HepG2 (cell line): ENCODE data around the gene STYXL2. TPM values are rescaled to one million over a fixed set of nuclear protein-coding genes. Genes with fewer than 3 reads are reported as not detected.

Source experiments
- BHLHE40 ChIP-seq: IDR thresholded peaks from 2 replicates; pipeline ENCODE4 v1.6.1; 2011; ENCODE audit warnings: low read length, improper control_type of control experiment
- CENPT ChIP-seq: sonication (generic); formaldehyde crosslinking; IDR thresholded peaks from 2 replicates; pipeline ENCODE4 v1.8.0; 2022; ENCODE audit warnings: low read depth, mild to moderate bottlenecking, moderate library complexity, missing genetic modification reagents
- FOSL2 ChIP-seq: sonication (generic); formaldehyde crosslinking; IDR thresholded peaks from 2 replicates; pipeline ENCODE4 v1.4.0; 2020; ENCODE audit warnings: missing genetic modification reagents
- HMG20A ChIP-seq: IDR thresholded peaks from 2 replicates; pipeline ENCODE4 v1.6.1; 2016; ENCODE audit warnings: borderline replicate concordance
- HMG20B ChIP-seq: conservative IDR thresholded peaks from 2 replicates; pipeline ENCODE4 v1.6.1; 2016; ENCODE audit warnings: missing genetic modification reagents, missing compliant biosample characterization
- KDM2A ChIP-seq: sonication (generic); formaldehyde crosslinking; IDR thresholded peaks from 2 replicates; pipeline ENCODE4 v1.4.0; 2020; ENCODE audit warnings: low read depth, missing genetic modification reagents, borderline replicate concordance
- MAF1 ChIP-seq: sonication (generic); formaldehyde crosslinking; IDR thresholded peaks from 2 replicates; pipeline ENCODE4 v1.5.0; 2020; ENCODE audit warnings: missing genetic modification reagents, borderline replicate concordance
- MAZ ChIP-seq, 2 experiments: sonication (generic) in 1 of 2; formaldehyde crosslinking in 1 of 2; IDR thresholded peaks; 2 replicates each; pipeline versions ENCODE4 v1.5.0 to v1.6.1; 2012 to 2020; ENCODE audit warnings: low read depth in 2 of 2, mild to moderate bottlenecking in 2 of 2, borderline replicate concordance in 1 of 2, improper control_type of control experiment in 1 of 2, low read length in 1 of 2, missing genetic modification reagents in 1 of 2, moderate library complexity in 1 of 2
- NCOR1 ChIP-seq: fragments of 200-600 bp; sonication (generic); IDR thresholded peaks from 2 replicates; pipeline ENCODE4 v1.7.0; 2017; ENCODE audit warnings: antibody characterized with exemption, low read length, borderline replicate concordance
- ONECUT2 ChIP-seq: sonication (generic); formaldehyde crosslinking; IDR thresholded peaks from 2 replicates; pipeline ENCODE4 v1.4.0; 2020; ENCODE audit warnings: missing genetic modification reagents
- RAD51 ChIP-seq: fragments of 450-650 bp; IDR thresholded peaks from 2 replicates; pipeline ENCODE4 v1.6.1; 2016; ENCODE audit warnings: borderline replicate concordance
- SP4 ChIP-seq: sonication (generic); formaldehyde crosslinking; IDR thresholded peaks from 2 replicates; pipeline ENCODE4 v1.8.1; 2023; ENCODE audit warnings: mild to moderate bottlenecking, missing genetic modification reagents
- ZBTB38 ChIP-seq: sonication (generic); formaldehyde crosslinking; IDR thresholded peaks from 2 replicates; pipeline ENCODE4 v1.5.1; 2020; ENCODE audit warnings: mild to moderate bottlenecking, missing genetic modification reagents
- ZNF260 ChIP-seq: sonication (generic); formaldehyde crosslinking; IDR thresholded peaks from 2 replicates; pipeline ENCODE4 v1.4.0; 2020; ENCODE audit warnings: missing genetic modification reagents, low read depth, mild to moderate bottlenecking, borderline replicate concordance
- ZNF296 ChIP-seq: sonication (generic); formaldehyde crosslinking; conservative IDR thresholded peaks from 2 replicates; pipeline ENCODE4 v1.5.0; 2020; ENCODE audit warnings: mild to moderate bottlenecking, missing genetic modification reagents
- ZNF510 ChIP-seq: sonication (generic); formaldehyde crosslinking; IDR thresholded peaks from 2 replicates; pipeline ENCODE4 v1.4.0; 2020; ENCODE audit warnings: low read depth, mild to moderate bottlenecking, missing genetic modification reagents
- ZNF773 ChIP-seq: sonication (generic); formaldehyde crosslinking; IDR thresholded peaks from 2 replicates; pipeline ENCODE4 v1.4.0; 2020; ENCODE audit warnings: missing genetic modification reagents, borderline replicate concordance
- polyA plus RNA-seq, 8 experiments: library from polyadenylated mRNA; depleted of rRNA in 3 of 8; stranded (reverse) in 7 of 8; unstranded in 1 of 8; fragments of >200 nt; fragmentation: Illumina TruSeq in 4 of 8; extraction: Trizol in 4 of 8; gene quantifications; 2 replicates each; pipeline versions ENCODE4 v1.2.1 to v1.2.3, GENCODE V29; 2011 to 2016; ENCODE audit warnings: low read depth in 4 of 8, missing spikeins in 1 of 8, mixed read lengths in 1 of 8; ENCODE audit not compliant: insufficient read depth in 1 of 8
- total RNA-seq, 5 experiments: library from RNA; depleted of rRNA; stranded (reverse); fragments of >200 nt; fragmentation: Illumina TruSeq; extraction: Trizol; gene quantifications; 2 replicates each; pipeline ENCODE4 v1.2.3, GENCODE V29; 2016; ENCODE audit warnings: low read depth in 1 of 5
- TF ChIP-seq, protein P1 (sequence below): IDR thresholded peaks from 2 replicates; pipeline ENCODE4 v1.6.1; 2012; ENCODE audit warnings: inconsistent platforms
- TF ChIP-seq, protein P2 (sequence below): conservative IDR thresholded peaks from 2 replicates; pipeline ENCODE4 v1.6.1; 2018; ENCODE audit warnings: missing genetic modification reagents
- TF ChIP-seq, protein P3 (sequence below): sonication (generic); formaldehyde crosslinking; IDR thresholded peaks from 2 replicates; pipeline ENCODE4 v1.4.0; 2020; ENCODE audit warnings: mild to moderate bottlenecking, low read depth, missing genetic modification reagents
- TF ChIP-seq, protein P4 (sequence below): sonication (generic); formaldehyde crosslinking; IDR thresholded peaks from 2 replicates; pipeline ENCODE4 v1.8.1; 2023; ENCODE audit warnings: mild to moderate bottlenecking, missing genetic modification reagents, borderline replicate concordance
- TF ChIP-seq, protein P5 (sequence below): fragments of 450-650 bp; IDR thresholded peaks from 2 replicates; pipeline ENCODE4 v1.6.1; 2016
- TF ChIP-seq, protein P6 (sequence below): sonication (generic); formaldehyde crosslinking; IDR thresholded peaks from 2 replicates; pipeline ENCODE4 v1.4.0; 2020; ENCODE audit warnings: missing genetic modification reagents

The STYXL2 gene
- total and polyA plus RNA-seq, 2 of the 13 experiments (the other 11 are each of a cell fraction or from before 2014, with no cell fraction given): not detected

DNA sequence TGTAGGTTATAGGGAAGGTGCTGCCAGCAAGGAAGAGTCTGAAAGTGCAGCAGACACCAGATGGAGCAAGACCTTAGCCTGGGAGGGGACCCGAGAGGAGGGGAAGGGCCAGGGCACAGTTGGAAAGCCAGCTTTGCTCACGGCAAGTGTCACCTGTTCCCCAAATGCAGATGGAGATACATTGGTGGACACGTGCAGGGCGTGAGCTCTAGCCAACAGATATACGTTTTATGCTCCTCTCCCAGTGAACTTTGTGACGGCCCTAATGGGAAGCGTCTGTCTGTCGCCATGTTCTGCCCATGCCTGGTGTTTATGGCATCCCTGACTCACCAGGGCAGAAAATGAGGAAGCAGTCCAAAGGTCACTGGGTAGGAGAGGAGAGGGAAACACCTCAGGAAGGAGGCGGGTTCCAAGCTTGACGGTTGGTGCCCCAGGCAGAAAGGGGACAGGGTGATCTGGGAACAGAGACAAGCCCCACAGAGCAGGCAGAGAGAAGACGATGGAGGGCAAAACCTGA lies 11.3 kb upstream of the STYXL2 start (continued):
- TF ChIP-seq MAF1 (no peak), MAZ (IDR thresholded peaks at IDR 0.05; ENCODE audit: borderline replicate concordance, low read depth, low read length) (no peak), MAZ (CRISPR knock-in tag; IDR thresholded peaks at IDR 0.05; ENCODE audit: low read depth) (no peak), ZNF296 (no peak), CENPT (CRISPR knock-in tag) (no peak), ZBTB38 (CRISPR knock-in tag) (no peak), ZNF510 (CRISPR knock-in tag) (no peak), ZNF773 (CRISPR knock-in tag) (no peak), SP4 (CRISPR knock-in tag) (no peak), KDM2A (CRISPR knock-in tag) (0 out of 2 replicates have a peak, but pooled peaks have one; percentile 37), FOSL2 (peak; percentile 92), ONECUT2 (no peak), HMG20B (CRISPR knock-in tag) (no peak), RAD51 (no peak), HMG20A (CRISPR knock-in tag) (no peak; the same call in 1 of the 2 replicates), NCOR1 (0 out of 2 replicates have a peak, but pooled peaks have one; percentile 24), ZNF260 (CRISPR knock-in tag) (no peak), BHLHE40 (peak; percentile 76; the same call in 1 of the 2 replicates)
- TF ChIP-seq, protein P1, sequence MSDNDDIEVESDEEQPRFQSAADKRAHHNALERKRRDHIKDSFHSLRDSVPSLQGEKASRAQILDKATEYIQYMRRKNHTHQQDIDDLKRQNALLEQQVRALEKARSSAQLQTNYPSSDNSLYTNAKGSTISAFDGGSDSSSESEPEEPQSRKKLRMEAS: peak; percentile 54; the same call in 1 of the 2 replicates
- TF ChIP-seq, protein P2, sequence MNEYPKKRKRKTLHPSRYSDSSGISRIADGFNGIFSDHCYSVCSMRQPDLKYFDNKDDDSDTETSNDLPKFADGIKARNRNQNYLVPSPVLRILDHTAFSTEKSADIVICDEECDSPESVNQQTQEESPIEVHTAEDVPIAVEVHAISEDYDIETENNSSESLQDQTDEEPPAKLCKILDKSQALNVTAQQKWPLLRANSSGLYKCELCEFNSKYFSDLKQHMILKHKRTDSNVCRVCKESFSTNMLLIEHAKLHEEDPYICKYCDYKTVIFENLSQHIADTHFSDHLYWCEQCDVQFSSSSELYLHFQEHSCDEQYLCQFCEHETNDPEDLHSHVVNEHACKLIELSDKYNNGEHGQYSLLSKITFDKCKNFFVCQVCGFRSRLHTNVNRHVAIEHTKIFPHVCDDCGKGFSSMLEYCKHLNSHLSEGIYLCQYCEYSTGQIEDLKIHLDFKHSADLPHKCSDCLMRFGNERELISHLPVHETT (CRISPR knock-in tag): no peak
- TF ChIP-seq, protein P3, sequence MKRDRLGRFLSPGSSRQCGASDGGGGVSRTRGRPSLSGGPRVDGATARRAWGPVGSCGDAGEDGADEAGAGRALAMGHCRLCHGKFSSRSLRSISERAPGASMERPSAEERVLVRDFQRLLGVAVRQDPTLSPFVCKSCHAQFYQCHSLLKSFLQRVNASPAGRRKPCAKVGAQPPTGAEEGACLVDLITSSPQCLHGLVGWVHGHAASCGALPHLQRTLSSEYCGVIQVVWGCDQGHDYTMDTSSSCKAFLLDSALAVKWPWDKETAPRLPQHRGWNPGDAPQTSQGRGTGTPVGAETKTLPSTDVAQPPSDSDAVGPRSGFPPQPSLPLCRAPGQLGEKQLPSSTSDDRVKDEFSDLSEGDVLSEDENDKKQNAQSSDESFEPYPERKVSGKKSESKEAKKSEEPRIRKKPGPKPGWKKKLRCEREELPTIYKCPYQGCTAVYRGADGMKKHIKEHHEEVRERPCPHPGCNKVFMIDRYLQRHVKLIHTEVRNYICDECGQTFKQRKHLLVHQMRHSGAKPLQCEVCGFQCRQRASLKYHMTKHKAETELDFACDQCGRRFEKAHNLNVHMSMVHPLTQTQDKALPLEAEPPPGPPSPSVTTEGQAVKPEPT (CRISPR knock-in tag): no peak
- TF ChIP-seq, protein P4, sequence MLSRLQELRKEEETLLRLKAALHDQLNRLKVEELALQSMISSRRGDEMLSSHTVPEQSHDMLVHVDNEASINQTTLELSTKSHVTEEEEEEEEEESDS (CRISPR knock-in tag): no peak
- TF ChIP-seq, protein P5, sequence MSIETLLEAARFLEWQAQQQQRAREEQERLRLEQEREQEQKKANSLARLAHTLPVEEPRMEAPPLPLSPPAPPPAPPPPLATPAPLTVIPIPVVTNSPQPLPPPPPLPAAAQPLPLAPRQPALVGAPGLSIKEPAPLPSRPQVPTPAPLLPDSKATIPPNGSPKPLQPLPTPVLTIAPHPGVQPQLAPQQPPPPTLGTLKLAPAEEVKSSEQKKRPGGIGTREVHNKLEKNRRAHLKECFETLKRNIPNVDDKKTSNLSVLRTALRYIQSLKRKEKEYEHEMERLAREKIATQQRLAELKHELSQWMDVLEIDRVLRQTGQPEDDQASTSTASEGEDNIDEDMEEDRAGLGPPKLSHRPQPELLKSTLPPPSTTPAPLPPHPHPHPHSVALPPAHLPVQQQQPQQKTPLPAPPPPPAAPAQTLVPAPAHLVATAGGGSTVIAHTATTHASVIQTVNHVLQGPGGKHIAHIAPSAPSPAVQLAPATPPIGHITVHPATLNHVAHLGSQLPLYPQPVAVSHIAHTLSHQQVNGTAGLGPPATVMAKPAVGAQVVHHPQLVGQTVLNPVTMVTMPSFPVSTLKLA: peak; percentile 21; the same call in 1 of the 2 replicates
- TF ChIP-seq, protein P6, sequence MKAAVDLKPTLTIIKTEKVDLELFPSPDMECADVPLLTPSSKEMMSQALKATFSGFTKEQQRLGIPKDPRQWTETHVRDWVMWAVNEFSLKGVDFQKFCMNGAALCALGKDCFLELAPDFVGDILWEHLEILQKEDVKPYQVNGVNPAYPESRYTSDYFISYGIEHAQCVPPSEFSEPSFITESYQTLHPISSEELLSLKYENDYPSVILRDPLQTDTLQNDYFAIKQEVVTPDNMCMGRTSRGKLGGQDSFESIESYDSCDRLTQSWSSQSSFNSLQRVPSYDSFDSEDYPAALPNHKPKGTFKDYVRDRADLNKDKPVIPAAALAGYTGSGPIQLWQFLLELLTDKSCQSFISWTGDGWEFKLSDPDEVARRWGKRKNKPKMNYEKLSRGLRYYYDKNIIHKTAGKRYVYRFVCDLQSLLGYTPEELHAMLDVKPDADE (CRISPR knock-in tag): no peak
